Neuronal stem cell (in vitro differentiated cells): Measurements from ENCODE around the gene GPD2.

Experiments
- DNase-seq: peaks from one replicate; pipeline ENCODE4 v3.0.0-alpha.2; 2013; ENCODE audit warnings: low spot score
- H2AFZ ChIP-seq: one replicate; pipeline ENCODE4 v1.6.1; 2013; ENCODE audit warnings: mild to moderate bottlenecking, low read length, inconsistent platforms
- H2AK5ac ChIP-seq: 2 replicates; pipeline ENCODE4 v1.6.1; 2013; ENCODE audit warnings: low read depth, mild to moderate bottlenecking, inconsistent platforms, low read length, moderate library complexity, mixed read lengths
- H2BK120ac ChIP-seq: 2 replicates; pipeline ENCODE4 v1.6.1; 2013; ENCODE audit warnings: low read depth, mild to moderate bottlenecking, inconsistent platforms, low read length, moderate library complexity, mixed read lengths
- H2BK12ac ChIP-seq: one replicate; pipeline ENCODE4 v1.6.1; 2013; ENCODE audit warnings: low read length, inconsistent platforms
- H2BK15ac ChIP-seq: 2 replicates; pipeline ENCODE4 v1.6.1; 2013; ENCODE audit warnings: mild to moderate bottlenecking, low read length, inconsistent platforms, mixed read lengths
- H2BK5ac ChIP-seq: one replicate; pipeline ENCODE4 v1.6.1; 2013; ENCODE audit warnings: inconsistent platforms, mild to moderate bottlenecking, low read length, moderate library complexity
- H3K14ac ChIP-seq: one replicate; pipeline ENCODE4 v1.6.1; 2013; ENCODE audit warnings: low read length, inconsistent platforms
- H3K18ac ChIP-seq: 2 replicates; pipeline ENCODE4 v1.6.1; 2013; ENCODE audit warnings: low read length, inconsistent platforms
- H3K23ac ChIP-seq: 2 replicates; pipeline ENCODE4 v1.6.1; 2013; ENCODE audit warnings: low read depth, mild to moderate bottlenecking, mixed read lengths, low read length, inconsistent platforms; ENCODE audit not compliant: poor library complexity
- H3K27ac ChIP-seq: replicated peaks from 3 replicates; pipeline ENCODE4 v1.5.1; 2013; ENCODE audit warnings: low read length, inconsistent platforms
- H3K27me3 ChIP-seq, 3 experiments: 2 replicates each; pipeline ENCODE4 v1.6.1; 2013; ENCODE audit warnings: low read length in 3 of 3, mild to moderate bottlenecking in 2 of 3, inconsistent platforms in 1 of 3, low read depth in 1 of 3, mixed read lengths in 1 of 3, moderate library complexity in 1 of 3; ENCODE audit not compliant: control insufficient read depth in 3 of 3, insufficient read depth in 3 of 3
- H3K36me3 ChIP-seq, 2 donors: replicated peaks in 1 of 2; 2 replicates each; pipeline ENCODE4 v1.6.1; 2013; ENCODE audit warnings: low read length in 2 of 2; ENCODE audit not compliant: control insufficient read depth in 2 of 2, insufficient read depth in 2 of 2
- H3K4ac ChIP-seq: 2 replicates; pipeline ENCODE4 v1.6.1; 2013; ENCODE audit warnings: inconsistent platforms, mild to moderate bottlenecking, low read length, moderate library complexity
- H3K4me1 ChIP-seq, 2 donors: 1 replicate in 1 of 2; 2 replicates in 1 of 2; pipeline ENCODE4 v1.6.1; 2013; ENCODE audit warnings: low read length in 2 of 2, low read depth in 1 of 2; ENCODE audit not compliant: control insufficient read depth in 2 of 2, insufficient read depth in 1 of 2
- H3K4me2 ChIP-seq: one replicate; pipeline ENCODE4 v1.6.1; 2013; ENCODE audit warnings: mild to moderate bottlenecking, low read length, inconsistent platforms; ENCODE audit not compliant: insufficient read depth, poor library complexity, severe bottlenecking
- H3K4me3 ChIP-seq, 2 donors: 2 replicates each; pipeline ENCODE4 v1.5.1; 2013; ENCODE audit warnings: low read length in 2 of 2, mild to moderate bottlenecking in 2 of 2, inconsistent platforms in 1 of 2, moderate library complexity in 1 of 2
- H3K79me1 ChIP-seq: one replicate; pipeline ENCODE4 v1.6.1; 2013; ENCODE audit warnings: low read depth, mild to moderate bottlenecking, inconsistent platforms, low read length, moderate library complexity
- H3K9ac ChIP-seq: one replicate; pipeline ENCODE4 v1.6.1; 2013; ENCODE audit warnings: mild to moderate bottlenecking, low read depth, low read length, inconsistent platforms; ENCODE audit not compliant: poor library complexity
- H3K9me3 ChIP-seq, 2 donors: replicated peaks in 1 of 2; 2 replicates each; pipeline versions ENCODE3 to v1.6.1; 2013; ENCODE audit warnings: low read length in 2 of 2, mild to moderate bottlenecking in 2 of 2, inconsistent platforms in 1 of 2, low read depth in 1 of 2, mixed read lengths in 1 of 2, moderate library complexity in 1 of 2; ENCODE audit not compliant: control insufficient read depth in 2 of 2, insufficient read depth in 1 of 2
- H4K8ac ChIP-seq: one replicate; pipeline ENCODE4 v1.6.1; 2013; ENCODE audit warnings: low read depth, mild to moderate bottlenecking, inconsistent platforms, low read length, moderate library complexity
- H4K91ac ChIP-seq: one replicate; pipeline ENCODE4 v1.6.1; 2013; ENCODE audit warnings: low read length, low read depth, mild to moderate bottlenecking, inconsistent platforms; ENCODE audit not compliant: poor library complexity
- WGBS, 2 donors: extraction: QIAGEN DNeasy Blood & Tissue Kit; methylation state at CpG; one replicate each; pipeline ENCODE4 v1.1.7; 2013; ENCODE audit warnings: missing lambda C conversion rate in 2 of 2, mixed read lengths in 1 of 2; ENCODE audit not compliant: insufficient read length in 2 of 2, insufficient replicate concordance in 1 of 2; ENCODE audit errors: extremely low coverage in 2 of 2; 5-methylcytosine and 5-hydroxymethylcytosine counted together

Gene GPD2

DNA sequence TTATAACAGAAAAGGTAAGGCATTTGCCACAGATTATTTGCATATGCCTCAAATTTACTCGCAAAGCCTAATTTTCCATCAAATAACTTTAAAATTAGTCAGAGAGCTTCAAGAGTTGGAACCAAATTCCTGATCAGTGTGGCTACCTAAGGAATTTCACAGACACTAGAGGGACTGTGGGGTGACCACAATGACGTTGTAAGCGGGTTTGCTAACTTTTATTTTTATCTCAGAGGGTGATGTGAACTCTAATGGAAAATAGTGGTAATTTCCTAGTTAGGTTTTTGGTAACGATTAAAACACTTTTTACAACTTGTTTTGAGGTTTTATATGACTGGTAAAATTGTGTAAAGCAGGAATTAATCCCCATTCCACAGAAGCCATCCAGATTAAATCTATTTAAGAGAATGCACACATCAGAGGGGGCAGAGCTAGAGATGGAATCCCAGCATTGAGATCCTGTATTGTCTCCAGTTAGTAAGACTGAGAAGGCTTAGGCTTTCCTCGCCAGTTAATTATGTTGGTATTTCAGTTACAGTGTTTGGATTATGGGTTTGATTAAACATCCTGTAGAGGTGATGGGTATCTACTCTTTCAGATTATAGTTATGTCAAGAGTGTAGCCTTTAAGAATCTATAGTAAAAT, 129.0 kb downstream of the GPD2 start:
- Histone ChIP-seq H3K9ac (no peak overlapping the region), H3K4me1 (no peaks in the 10 kb centered on the region), H4K8ac (no peak overlapping the region), H3K23ac (no peak overlapping the region), H3K27me3 (no peaks in the 10 kb centered on the region), H2BK5ac (no peak overlapping the region), H3K4me3 (no peak overlapping the region), H3K36me3 (no peaks in the 10 kb centered on the region), H4K91ac (no peak overlapping the region), H3K18ac (no peak overlapping the region), H3K27ac (no peak overlapping the region), H3K14ac (no peak overlapping the region), H3K9me3 (no peaks in the 10 kb centered on the region), H2AFZ (no peak overlapping the region), H3K4ac (no peak overlapping the region), H2BK15ac (no peak overlapping the region), H2AK5ac (no peak overlapping the region), H2BK120ac (no peak overlapping the region), H2BK12ac (no peak overlapping the region), H3K4me2 (no peak overlapping the region), H3K79me1 (no peaks in the 10 kb centered on the region)
- WGBS, 2 donors = no CpG with 5 or more reads among the region's 5 CpGs
- DNase-seq = no peak

DNA sequence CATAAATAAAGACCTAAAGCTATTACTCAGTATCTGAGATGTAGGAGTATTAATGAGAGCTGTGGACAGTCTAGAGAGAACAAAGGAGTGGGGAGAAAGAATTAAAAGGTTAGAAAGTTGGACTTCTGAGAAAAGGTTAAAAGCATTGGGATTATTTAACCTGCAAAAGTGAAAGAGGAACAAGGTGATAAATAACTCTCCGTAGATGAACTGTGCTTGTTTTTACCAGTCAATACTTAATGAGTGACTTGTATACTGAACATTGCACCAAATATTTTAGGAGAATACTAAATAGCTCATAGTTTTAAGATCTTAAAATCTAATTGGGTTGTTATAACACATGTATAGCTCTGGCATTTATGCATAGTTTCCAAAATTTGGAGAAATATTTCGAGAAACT, 137.5 kb downstream of the GPD2 start:
- WGBS, 2 donors = no CpG with 5 or more reads among the region's 2 CpGs

DNA sequence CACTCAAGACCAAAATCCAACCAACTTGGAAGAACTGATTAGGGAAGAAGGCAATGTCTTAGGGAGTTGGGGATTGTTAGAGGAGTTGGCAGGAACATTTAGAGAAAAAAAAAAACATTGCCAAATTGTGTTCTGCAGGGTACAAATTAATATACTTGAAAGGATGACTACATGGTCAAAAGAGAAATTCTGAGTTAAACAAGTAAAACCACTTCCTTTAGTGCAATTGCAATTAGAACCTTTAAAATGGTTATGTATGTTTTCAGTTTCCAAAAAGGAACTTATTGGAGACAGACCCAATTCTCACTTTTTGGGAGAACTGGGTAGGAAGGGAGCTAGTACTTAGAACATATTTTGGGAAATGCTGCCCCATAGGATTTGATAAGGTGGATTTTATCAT, 137.9 kb downstream of the GPD2 start:
- Histone ChIP-seq H2BK15ac (no peak overlapping the region), H3K79me1 (no peaks in the 10 kb centered on the region), H3K4me1 (no peaks in the 10 kb centered on the region), H3K9ac (no peak overlapping the region), H3K18ac (no peak overlapping the region), H3K36me3 (no peaks in the 10 kb centered on the region), H4K91ac (no peak overlapping the region), H3K27ac (no peak overlapping the region), H4K8ac (no peak overlapping the region), H3K23ac (no peak overlapping the region), H3K4me3 (no peak overlapping the region), H3K14ac (no peak overlapping the region), H2BK5ac (no peak overlapping the region), H2AK5ac (no peak overlapping the region), H3K27me3 (no peaks in the 10 kb centered on the region), H2BK12ac (no peak overlapping the region), H2AFZ (no peak overlapping the region), H3K4ac (no peak overlapping the region), H2BK120ac (no peak overlapping the region), H3K9me3 (no peaks in the 10 kb centered on the region), H3K4me2 (no peak overlapping the region)
- no peak for DNase-seq

More for the DNA sequence above, 137.5 kb downstream of the GPD2 start:
- no peak overlapping the region for H3K23ac ChIP-seq
- no peak overlapping the region for H2AFZ ChIP-seq
- H2BK12ac ChIP-seq = no peak overlapping the region
- H3K36me3 ChIP-seq = no peaks in the 10 kb centered on the region
- H3K4me3 ChIP-seq = no peak overlapping the region
- H2BK15ac ChIP-seq = no peak overlapping the region
- no peak for DNase-seq
- no peak overlapping the region for H3K14ac ChIP-seq
- no peaks in the 10 kb centered on the region for H3K4me1 ChIP-seq
- no peak overlapping the region for H4K91ac ChIP-seq
- no peaks in the 10 kb centered on the region for H3K27me3 ChIP-seq
- H3K27ac ChIP-seq = no peak overlapping the region
- H3K4ac ChIP-seq = no peak overlapping the region
- no peak overlapping the region for H4K8ac ChIP-seq
- no peak overlapping the region for H2AK5ac ChIP-seq
- no peak overlapping the region for H2BK5ac ChIP-seq
- no peaks in the 10 kb centered on the region for H3K79me1 ChIP-seq
- no peak overlapping the region for H3K9ac ChIP-seq
- no peak overlapping the region for H3K4me2 ChIP-seq
- no peak overlapping the region for H3K18ac ChIP-seq
- no peak overlapping the region for H2BK120ac ChIP-seq
- no peaks in the 10 kb centered on the region for H3K9me3 ChIP-seq

- H3K18ac ChIP-seq = no peak overlapping the region
- no peak overlapping the region for H4K91ac ChIP-seq
- no peak overlapping the region for H2BK5ac ChIP-seq
- H3K23ac ChIP-seq = no peak overlapping the region
- no peaks in the 10 kb centered on the region for H3K36me3 ChIP-seq
- no peak overlapping the region for H2BK12ac ChIP-seq
- H3K9me3 ChIP-seq = no peaks in the 10 kb centered on the region
- no peak overlapping the region for H3K27ac ChIP-seq
- H3K79me1 ChIP-seq = no peaks in the 10 kb centered on the region
- no peak overlapping the region for H2BK120ac ChIP-seq
- no peak overlapping the region for H3K4ac ChIP-seq
- peaks cover 0 to 3% of the 10 kb centered on the region in 2 donors for H3K4me1 ChIP-seq
- WGBS, 2 donors = no CpG with 5 or more reads among the region's 3 CpGs
- H2BK15ac ChIP-seq = no peak overlapping the region
- H3K27me3 ChIP-seq = no peaks in the 10 kb centered on the region
- no peak overlapping the region for H3K14ac ChIP-seq
- no peak overlapping the region for H2AK5ac ChIP-seq
- H3K4me3 ChIP-seq = no peak overlapping the region
- H3K9ac ChIP-seq = no peak overlapping the region
- no peak overlapping the region for H3K4me2 ChIP-seq
- DNase-seq = no peak
- no peak overlapping the region for H4K8ac ChIP-seq
- no peak overlapping the region for H2AFZ ChIP-seq
Measured at GRCh38 chr2:156576005-156576404, 139.8 kb downstream of the GPD2 start.
